Measurements from ENCODE around the gene ARIH1. TPM values are rescaled to one million over a fixed set of nuclear protein-coding genes. Genes with fewer than 3 reads are reported as not detected.
A peak's percentile ranks its signal among the peaks of the same experiment; 100 is the strongest.
"Not testable (repeated sequence)": the region's sequence is repeated elsewhere in the genome, so short reads cannot be mapped to it uniquely, and the experiment has no call there.

Gene ARIH1
- total and polyA plus RNA-seq, 8 donors: 136 to 225 (median 191) TPM

DNA sequence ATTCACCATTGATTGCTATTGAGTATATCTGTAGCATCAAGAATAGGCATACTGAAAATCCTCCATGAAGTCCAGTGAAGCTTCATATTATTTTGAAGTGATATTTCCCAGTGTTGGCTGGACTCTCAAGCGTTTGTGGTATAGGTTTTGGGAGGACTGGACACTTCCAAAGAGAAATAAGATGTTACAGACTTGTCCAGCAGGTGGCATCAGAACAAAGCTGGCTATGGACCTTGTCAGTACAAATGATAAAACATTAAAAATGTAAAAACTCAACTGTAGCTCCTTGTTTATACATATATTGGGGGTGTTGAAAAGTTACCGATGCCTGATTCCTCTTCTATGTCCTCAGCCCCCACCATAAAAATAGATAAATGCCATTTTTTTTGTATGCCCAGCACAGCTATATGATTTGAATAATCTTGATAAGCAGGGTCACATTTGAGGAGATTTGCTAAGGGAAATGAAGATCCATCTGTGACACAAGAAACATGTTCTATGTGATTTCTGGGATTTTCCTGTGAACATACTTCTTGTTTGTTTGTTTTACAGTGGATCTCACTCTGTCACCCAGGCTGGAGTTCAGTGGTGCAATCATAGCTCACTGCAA is 125.8 kb downstream of the ARIH1 start:
- no peaks in the 10 kb centered on the region for H3K27me3 ChIP-seq
- DNase-seq (peak in 2 of 4 donors; percentile 29 to 55), ATAC-seq (peak; percentile 84)
- TF ChIP-seq, protein P1, sequence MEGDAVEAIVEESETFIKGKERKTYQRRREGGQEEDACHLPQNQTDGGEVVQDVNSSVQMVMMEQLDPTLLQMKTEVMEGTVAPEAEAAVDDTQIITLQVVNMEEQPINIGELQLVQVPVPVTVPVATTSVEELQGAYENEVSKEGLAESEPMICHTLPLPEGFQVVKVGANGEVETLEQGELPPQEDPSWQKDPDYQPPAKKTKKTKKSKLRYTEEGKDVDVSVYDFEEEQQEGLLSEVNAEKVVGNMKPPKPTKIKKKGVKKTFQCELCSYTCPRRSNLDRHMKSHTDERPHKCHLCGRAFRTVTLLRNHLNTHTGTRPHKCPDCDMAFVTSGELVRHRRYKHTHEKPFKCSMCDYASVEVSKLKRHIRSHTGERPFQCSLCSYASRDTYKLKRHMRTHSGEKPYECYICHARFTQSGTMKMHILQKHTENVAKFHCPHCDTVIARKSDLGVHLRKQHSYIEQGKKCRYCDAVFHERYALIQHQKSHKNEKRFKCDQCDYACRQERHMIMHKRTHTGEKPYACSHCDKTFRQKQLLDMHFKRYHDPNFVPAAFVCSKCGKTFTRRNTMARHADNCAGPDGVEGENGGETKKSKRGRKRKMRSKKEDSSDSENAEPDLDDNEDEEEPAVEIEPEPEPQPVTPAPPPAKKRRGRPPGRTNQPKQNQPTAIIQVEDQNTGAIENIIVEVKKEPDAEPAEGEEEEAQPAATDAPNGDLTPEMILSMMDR (IDR thresholded peaks at IDR 0.05): peak; percentile 44 to 53
- H3K36me3 ChIP-seq: no peaks in the 10 kb centered on the region
- intact Hi-C loops (cut with DNase I): no loop called here
- no peaks in the 10 kb centered on the region for H3K4me1 ChIP-seq
- no peak overlapping the region for H3K27ac ChIP-seq
- no peak overlapping the region for H3K4me3 ChIP-seq
- no peaks in the 10 kb centered on the region for H3K9me3 ChIP-seq

DNA sequence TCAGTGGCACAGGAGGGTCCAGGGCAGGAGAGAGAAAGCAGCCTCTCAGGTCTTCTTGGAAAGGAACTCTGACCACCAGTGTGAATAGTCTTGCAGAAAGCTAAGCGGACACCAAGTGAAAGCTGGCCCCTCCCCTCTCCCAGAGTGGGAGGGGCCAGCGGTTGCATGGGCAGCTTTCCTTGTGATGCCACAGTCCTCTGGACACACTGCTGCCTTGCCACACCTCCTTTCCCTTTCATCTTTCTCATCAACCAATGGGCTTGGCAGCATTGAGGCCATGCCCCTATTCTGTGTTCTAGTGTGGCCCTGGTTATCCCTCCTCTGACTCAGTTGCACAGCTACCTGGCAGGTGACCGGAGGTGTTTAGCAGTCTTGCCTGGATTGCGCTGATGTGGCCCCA is 130.7 kb downstream of the ARIH1 start:
- Histone ChIP-seq H3K27ac (no peak overlapping the region), H3K27me3 (no peaks in the 10 kb centered on the region), H3K4me1 (no peaks in the 10 kb centered on the region), H3K9me3 (no peaks in the 10 kb centered on the region), H3K36me3 (no peaks in the 10 kb centered on the region), H3K4me3 (no peak overlapping the region)
- intact Hi-C loops (cut with DNase I): no loop called here
- TF ChIP-seq, protein P1 (IDR thresholded peaks at IDR 0.05): no peak
- ATAC-seq (no peak), DNase-seq (no peak)

DNA sequence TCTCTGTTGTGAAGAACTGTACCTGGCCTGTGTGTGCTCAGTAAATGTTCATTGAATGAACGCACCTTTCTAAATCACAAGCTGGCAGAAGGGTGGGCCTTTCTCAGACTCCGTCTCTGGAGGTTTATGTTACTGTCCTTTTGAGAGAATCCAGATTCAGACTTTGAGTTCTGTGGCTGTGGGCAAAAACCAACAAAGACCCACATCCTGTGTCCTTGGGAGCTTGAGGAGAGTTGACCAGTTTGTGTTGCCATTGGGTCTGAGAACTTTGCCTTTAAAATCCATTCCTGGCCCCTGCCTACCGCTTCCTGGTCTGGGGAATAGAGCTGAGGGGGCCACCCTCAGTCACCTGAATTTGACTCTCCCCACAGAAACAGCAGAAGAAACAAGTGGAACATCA is 134.0 kb downstream of the ARIH1 start:
- H3K27me3 ChIP-seq; H3K36me3 ChIP-seq; intact Hi-C loops (cut with DNase I); H3K27ac ChIP-seq; ATAC-seq; H3K9me3 ChIP-seq; H3K4me1 ChIP-seq; DNase-seq; H3K4me3 ChIP-seq: not testable (repeated sequence)

DNA sequence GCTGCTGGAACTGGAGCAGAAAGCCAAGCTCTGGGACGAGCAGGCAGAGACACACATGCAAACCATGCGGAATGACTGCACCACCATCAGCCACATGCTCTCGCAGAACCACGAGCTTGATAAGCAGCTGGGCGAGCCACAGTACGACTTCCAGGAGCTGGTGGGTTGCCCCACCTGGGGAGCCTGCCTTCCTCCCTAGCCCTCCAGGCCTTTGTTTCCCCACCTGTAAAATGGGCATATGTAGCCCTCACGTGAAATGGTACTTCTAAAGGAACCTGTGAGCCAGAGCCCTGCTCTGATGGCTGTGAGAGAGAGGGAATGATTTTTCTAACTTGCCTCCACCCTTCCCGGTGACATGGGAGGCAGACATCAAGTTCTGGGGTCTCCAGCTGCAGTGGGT is 135.7 kb downstream of the ARIH1 start:
- Histone ChIP-seq H3K4me3 (no peak overlapping the region), H3K4me1 (no peaks in the 10 kb centered on the region), H3K27ac (no peak overlapping the region), H3K27me3 (no peaks in the 10 kb centered on the region), H3K9me3 (no peaks in the 10 kb centered on the region), H3K36me3 (no peaks in the 10 kb centered on the region)
- ATAC-seq (no peak), DNase-seq (no peak)
- intact Hi-C loops (cut with DNase I): no loop called here
- TF ChIP-seq, protein P1 (IDR thresholded peaks at IDR 0.05): no peak

DNA sequence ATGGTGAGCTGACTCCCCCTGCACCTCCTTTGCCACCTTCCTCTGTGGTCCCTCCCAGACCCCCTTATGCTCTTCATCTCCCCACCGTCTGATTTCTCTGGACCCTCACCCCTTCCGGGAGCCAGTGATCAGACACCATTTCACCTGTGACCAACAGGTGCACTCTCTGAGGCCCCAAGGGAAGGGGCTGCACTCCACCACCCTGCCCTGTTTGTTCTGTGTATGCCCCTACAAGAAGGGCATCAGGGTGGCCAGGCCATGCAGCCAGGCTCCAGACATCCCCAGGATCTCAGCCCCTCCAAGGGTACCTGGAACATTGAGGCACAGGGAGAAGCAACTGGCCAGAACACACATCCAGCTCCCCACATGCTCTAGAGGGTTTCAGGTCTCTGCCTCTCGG is 138.2 kb downstream of the ARIH1 start:
- H3K9me3 ChIP-seq; H3K27ac ChIP-seq; H3K4me1 ChIP-seq; intact Hi-C loops (cut with DNase I); H3K27me3 ChIP-seq; ATAC-seq; H3K4me3 ChIP-seq; DNase-seq; H3K36me3 ChIP-seq: not testable (repeated sequence)

DNA sequence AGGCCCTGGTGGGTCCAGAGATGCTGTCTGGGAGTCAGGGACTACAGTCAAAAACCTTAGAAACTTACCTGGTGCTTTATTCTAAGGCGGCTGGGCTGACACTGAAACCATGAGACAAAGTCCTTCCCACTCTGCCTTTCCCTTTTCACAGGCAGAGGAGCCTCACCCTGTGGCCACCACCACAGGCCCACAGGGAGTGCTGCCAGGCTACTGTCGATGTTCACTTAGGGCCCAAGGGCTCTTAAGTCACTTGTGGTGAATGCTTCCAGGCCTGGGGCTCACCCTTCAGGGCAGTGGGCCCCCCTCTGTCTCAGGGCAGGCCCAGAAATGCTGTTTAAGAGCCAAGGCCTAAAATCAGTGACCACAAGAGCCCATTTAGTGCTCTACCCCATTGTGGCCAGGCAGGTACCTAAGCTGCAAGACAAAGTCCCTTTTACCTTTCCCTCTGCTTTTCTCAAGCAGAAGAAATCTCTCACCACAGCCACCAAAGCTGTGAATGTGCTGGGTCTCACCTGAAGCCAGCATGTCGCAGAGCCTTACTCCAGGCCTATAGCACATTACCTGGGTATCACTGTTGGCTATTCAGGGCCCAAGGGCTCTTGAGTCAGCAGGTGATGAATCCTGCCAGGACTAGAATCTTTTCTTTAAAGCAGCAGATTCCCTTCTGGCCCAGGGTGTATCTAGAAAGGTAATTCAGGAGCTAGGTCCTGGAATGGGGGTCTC is 140.8 kb downstream of the ARIH1 start:
- no peak overlapping the region for H3K4me3 ChIP-seq
- no peaks in the 10 kb centered on the region for H3K27me3 ChIP-seq
- intact Hi-C loops (cut with DNase I): no loop called here
- TF ChIP-seq, protein P1 (IDR thresholded peaks at IDR 0.05): no peak
- no peaks in the 10 kb centered on the region for H3K4me1 ChIP-seq
- no peaks in the 10 kb centered on the region for H3K36me3 ChIP-seq
- peak in 2 of 4 donors; percentile 2 to 44 for DNase-seq
- H3K9me3 ChIP-seq: no peaks in the 10 kb centered on the region
- peak; percentile 81 for ATAC-seq
- H3K27ac ChIP-seq: no peak overlapping the region

DNA sequence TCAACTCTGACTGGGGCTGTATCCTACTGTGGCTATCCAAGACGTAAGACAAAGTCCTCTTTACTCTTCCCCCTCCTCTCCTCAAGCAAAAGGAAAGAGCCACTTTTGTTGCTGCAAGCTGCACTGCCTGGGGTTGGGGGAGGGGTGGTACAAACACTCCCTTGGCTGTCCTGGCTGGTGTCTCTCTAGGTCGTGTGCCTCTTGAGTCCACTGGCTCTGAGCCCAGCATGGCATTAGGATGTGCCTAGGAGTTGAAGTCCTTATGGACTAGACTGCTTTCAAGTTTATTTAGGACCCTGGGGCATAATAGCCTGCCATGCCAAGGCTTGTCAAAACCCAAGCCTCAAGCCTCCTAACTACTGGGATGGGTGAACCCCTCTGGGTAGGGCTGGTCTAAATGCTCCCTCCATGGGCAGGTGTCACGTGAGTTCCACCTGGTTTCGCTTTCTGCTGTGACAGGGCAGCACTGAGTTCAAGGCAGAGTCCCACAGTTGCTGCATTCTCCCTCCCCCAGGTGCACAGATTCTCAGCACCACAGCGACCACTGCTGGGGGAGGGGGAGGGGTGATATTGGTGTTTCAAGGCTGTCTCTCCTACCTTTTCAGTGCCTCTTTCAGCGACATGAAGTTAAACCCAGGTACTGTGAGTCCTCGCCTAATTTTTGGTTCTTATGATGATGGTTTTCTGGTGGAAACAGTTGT is 141.6 kb downstream of the ARIH1 start:
- DNase-seq: peak in 2 of 4 donors; percentile 14 to 75
- H3K4me3 ChIP-seq; intact Hi-C loops (cut with DNase I); H3K9me3 ChIP-seq; H3K27me3 ChIP-seq; H3K27ac ChIP-seq; H3K4me1 ChIP-seq; H3K36me3 ChIP-seq: not testable (repeated sequence)
- peak; percentile 83 for ATAC-seq

Measured in left lung (tissue), 10 donors.